ENCODE data around the gene CA10.

CA10 gene

DNA sequence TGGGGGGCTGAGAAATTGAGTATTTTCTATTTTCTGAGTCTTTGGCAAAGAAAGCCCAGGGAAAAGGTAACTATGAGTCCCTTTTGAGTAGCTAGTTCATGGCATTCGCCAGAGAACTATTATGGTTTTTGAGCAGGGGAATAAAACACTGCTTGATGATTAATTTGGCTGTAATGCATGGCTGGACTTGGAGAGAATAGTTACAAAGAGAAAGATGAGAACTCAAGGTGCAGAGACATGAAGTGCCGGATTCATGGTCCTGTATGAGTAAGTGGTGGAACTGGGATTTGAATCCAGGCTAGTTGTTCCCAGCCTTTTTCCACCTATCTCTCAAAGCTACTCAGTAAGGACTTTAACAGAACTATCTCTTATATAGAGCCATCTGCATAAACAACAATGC, 266.6 kb downstream of the CA10 start:
- H3K4me3 ChIP-seq (ENCODE audit: low read length) = no peak overlapping the region
- DNase-seq (ENCODE audit: low read depth) = no peak
- TF ChIP-seq, protein P1, sequence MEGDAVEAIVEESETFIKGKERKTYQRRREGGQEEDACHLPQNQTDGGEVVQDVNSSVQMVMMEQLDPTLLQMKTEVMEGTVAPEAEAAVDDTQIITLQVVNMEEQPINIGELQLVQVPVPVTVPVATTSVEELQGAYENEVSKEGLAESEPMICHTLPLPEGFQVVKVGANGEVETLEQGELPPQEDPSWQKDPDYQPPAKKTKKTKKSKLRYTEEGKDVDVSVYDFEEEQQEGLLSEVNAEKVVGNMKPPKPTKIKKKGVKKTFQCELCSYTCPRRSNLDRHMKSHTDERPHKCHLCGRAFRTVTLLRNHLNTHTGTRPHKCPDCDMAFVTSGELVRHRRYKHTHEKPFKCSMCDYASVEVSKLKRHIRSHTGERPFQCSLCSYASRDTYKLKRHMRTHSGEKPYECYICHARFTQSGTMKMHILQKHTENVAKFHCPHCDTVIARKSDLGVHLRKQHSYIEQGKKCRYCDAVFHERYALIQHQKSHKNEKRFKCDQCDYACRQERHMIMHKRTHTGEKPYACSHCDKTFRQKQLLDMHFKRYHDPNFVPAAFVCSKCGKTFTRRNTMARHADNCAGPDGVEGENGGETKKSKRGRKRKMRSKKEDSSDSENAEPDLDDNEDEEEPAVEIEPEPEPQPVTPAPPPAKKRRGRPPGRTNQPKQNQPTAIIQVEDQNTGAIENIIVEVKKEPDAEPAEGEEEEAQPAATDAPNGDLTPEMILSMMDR (conservative IDR thresholded peaks at IDR 0.05; ENCODE audit: low read depth, low read length) = no peak

DNA sequence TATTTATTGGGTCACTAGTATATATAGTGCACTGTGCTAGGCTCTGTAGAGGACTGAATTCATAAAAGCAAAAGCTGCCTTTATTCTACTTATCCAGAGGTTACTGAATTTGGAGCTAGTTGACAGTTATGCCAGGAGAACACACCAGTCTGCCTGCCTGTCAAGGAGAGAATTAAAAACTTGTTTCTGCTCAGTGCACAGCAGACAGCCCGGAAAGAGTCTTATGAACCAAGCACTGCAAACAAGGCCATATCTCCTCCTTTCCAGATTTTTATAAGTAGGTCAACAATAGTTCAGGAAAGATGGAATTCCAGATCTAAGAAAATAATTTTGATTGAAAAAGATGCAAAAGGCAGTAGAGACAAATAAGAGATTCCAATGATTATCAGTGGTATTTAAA, 267.8 kb downstream of the CA10 start:
- TF ChIP-seq, protein P1 (conservative IDR thresholded peaks at IDR 0.05; ENCODE audit: low read depth, low read length) = no peak
- no peak overlapping the region for H3K4me3 ChIP-seq (ENCODE audit: low read length)

DNA sequence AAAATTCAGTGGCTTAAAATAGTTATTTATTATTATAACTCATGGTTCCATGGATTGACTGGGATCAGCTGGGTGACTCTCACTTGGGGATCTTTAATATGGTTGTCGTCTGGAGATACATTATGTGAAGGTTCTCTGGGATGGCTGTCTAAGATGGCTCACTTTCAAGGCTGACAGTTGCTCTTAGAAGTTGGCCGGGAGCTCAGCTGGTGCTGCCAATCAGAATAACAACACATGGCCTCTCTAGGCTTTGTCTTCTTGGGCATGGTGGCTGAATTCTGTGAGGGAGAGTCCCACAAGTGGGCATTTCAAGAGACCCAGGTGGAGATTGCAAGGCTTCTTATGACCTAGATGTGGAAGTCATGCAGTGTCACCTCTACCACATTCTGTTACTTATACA, 269.7 kb downstream of the CA10 start:
- DNase-seq (ENCODE audit: low read depth) = no peak
- H3K4me3 ChIP-seq (ENCODE audit: low read length) = no peak overlapping the region
- TF ChIP-seq, protein P1 (conservative IDR thresholded peaks at IDR 0.05; ENCODE audit: low read depth, low read length) = no peak

More for the DNA sequence above, 267.8 kb downstream of the CA10 start:
- DNase-seq (ENCODE audit: low read depth) = no peak

DNA sequence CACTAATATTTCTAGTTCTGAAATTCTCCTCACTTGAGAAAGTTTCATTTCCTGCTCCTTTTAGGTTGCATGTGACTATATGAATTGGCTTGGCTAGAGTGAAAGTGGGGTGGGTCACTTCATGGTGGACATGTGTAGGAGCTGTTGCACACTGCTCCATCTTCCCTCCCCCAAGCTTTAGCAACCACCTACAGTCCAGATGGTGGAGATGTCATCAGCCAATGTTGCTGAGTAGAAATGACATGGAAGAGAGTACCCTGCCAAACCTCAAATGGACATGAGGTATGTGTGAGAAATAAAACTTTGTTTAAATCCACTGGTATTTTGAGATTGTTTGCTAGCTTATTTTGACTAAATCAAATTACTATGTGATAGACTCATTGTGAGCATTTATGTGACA, 281.5 kb downstream of the CA10 start:
- H3K4me3 ChIP-seq (ENCODE audit: low read length) = no peak overlapping the region
- TF ChIP-seq, protein P1 (conservative IDR thresholded peaks at IDR 0.05; ENCODE audit: low read depth, low read length) = no peak
- no peak for DNase-seq (ENCODE audit: low read depth)

DNA sequence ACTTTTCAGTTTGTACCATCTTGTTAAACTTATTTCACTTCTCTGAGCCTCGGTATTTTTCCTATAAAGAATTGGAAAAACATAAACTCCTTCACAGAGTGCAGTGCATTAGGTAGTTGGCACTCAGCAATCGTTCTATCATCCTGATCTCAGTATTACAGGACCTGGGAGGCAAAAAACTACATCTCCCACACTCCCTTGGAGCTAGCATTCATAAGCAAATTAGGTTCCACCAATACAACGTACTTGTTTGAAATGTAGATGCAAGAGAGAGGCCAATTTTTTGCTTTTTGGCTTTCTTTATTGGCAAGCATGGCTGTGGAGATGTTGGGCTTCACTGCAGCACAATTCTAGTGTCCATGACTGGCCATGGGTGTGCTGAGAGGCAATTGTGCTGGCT, 285.2 kb downstream of the CA10 start:
- TF ChIP-seq, protein P1 (conservative IDR thresholded peaks at IDR 0.05; ENCODE audit: low read depth, low read length) = no peak
- no peak overlapping the region for H3K4me3 ChIP-seq (ENCODE audit: low read length)
- no peak for DNase-seq (ENCODE audit: low read depth)

DNA sequence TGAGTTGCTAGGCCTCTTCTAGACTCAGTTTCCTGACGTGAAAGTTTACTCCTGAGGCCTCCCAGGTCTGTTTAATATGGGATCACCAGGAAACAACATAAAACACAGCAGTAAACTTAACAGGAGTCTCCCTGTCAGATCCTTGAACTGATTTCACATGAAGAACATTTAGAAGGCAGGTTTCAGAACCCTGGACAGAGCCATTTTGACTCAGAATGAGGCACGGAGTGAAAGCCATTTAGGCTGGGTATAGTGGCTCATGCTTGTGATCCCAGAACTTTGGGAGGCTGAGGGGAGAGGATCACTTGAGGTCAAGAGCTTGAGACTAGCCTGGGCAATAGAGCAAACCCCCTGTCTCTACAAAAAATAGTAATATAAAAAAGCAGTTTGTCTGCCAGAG, 289.1 kb downstream of the CA10 start:
- TF ChIP-seq, protein P1 (conservative IDR thresholded peaks at IDR 0.05; ENCODE audit: low read depth, low read length) = no peak
- no peak for DNase-seq (ENCODE audit: low read depth)
- H3K4me3 ChIP-seq (ENCODE audit: low read length) = no peak overlapping the region

DNA sequence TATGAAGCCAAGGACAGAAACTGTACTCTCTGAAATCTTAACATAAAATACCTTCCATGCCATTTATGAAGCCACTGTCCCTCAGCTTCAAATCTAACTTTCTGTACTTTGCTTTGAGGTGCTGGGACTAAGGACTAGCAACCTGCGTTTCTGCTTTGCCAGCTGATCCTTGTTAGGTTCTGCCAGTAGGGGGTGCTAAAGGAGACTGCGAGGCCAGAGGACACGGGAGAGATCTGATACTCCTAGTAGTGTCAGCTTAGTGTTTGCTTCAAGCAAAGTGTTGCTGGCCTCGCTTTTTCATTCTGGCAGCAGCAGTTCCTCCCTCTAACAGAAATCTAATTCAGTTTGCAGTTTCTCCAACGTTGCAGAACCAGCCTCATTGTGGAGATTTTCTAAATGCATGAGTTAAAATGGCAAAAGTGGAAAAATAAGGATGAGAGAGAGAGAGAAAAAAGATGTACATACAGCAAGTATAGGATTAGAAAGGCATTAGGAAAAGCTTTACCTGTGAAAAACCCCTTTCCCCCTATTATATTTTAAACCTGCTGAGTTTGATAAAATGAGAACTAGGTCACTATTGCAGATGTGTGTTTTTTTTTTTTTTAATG, 297.5 kb downstream of the CA10 start:
- no peak for DNase-seq (ENCODE audit: low read depth)
- H3K4me3 ChIP-seq (ENCODE audit: low read length) = no peak overlapping the region
- TF ChIP-seq, protein P1 (conservative IDR thresholded peaks at IDR 0.05; ENCODE audit: low read depth, low read length) = peak; percentile 34

Data from retinal pigment epithelial cell (primary cell).